ENCODE measurements around the gene ELP4.

DNA sequence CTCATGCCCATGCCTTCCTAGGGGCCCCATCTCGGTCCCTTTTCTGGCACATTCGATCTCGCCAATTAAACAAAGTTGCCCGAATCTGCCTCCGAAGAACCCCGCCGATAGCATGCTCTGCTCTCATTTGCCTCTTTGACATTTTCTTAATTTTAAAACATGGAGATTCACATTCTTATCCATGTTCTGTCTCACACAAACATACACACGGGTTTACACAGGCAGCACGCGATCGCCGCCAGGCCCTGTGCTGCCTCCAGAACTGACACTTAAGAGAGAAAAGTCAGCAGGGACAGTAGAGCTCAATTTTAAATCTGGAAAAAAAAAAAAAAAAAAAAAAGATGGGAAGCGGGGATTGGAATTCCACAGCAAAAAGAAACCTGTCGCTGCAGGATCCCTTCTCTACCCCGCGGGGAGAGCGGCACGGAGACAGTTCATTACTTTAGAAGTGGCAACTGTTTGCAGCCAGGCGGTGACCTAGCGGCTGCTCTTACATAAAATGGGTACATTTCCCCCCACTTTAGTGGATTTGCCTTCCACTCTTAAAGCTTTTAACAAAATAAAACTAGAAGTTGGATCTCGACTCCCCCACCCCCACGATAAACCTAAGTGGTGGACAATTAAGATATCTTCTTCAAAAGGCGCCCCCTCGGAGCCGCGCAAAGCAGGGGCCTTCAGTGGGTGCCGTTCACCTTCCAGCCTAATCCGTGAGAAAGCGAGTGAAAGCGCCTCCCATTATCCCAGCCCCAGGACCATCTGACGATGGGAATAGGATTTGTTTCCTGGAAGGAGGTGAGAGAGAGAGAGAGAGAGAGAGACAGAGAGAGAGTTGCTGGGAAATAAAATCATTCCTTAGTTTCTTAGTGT, 287.9 kb downstream of the ELP4 start:
- no peak for TF ChIP-seq POLR2AphosphoS5 (IDR thresholded peaks at IDR 0.05; ENCODE audit: low read depth, low read length)
- no peak for TF ChIP-seq CTCF (IDR thresholded peaks at IDR 0.05)
